GM18508 (cell line): ENCODE measurements around the gene ASTN1.

Source experiments
- ATAC-seq: cut with Tn5 transposase; IDR thresholded peaks from one replicate; pipeline ENCODE4 v1.9.1; 2021; ENCODE audit warnings: moderate number of reproducible peaks; ENCODE audit not compliant: insufficient read depth, unreplicated experiment

Gene ASTN1

GRCh38 chr1:177045151-177045550, 119.4 kb downstream of the ASTN1 start:
- ATAC-seq, result no peak

GRCh38 chr1:177044390-177044789, 120.1 kb downstream of the ASTN1 start:
- ATAC-seq, result no peak

- ATAC-seq, result no peak
These were observed 120.9 kb downstream of the ASTN1 start for GRCh38 chr1:177043597-177043996.

GRCh38 chr1:177035586-177035985, 128.9 kb downstream of the ASTN1 start:
- no peak for ATAC-seq

DNA sequence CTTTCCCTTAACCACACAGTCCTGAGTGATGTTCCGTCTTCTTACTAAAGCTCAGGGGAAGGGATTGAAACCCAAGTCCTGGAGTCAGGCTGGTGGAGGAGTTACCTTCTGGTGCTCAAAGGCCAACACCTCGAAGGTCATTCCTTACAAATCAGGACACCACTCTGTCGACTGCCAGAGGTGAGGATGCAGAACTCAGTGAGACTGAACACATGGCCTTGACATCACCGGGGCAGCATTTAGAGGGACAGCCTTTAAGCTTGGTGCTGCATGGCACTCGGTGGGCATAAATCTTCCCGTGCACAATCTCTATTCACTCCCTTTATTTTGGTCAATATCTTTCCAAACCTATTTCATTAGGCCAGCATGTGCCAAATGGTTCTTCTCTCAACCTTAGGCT, 130.9 kb downstream of the ASTN1 start:
- no peak for ATAC-seq

- ATAC-seq, result no peak
These were observed 132.1 kb downstream of the ASTN1 start for GRCh38 chr1:177032434-177032833.

DNA sequence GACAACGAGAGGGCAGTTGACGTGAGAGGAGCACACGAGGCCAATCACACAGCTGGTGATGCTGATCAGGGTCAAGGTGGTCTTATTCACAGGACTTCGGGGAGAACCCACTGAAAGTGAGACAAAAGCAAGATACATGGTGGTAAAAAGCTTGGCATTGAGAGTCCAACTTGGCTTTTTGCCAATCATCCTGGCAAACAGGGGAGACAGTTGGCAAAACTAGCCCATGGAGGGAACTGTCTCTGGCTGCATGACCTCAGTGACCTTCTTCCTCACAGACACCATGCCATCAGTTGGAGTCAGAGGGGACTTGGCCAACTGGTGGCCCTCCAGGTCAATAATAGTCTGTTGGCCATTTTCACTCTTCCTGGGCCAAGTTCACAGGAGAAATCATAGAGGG, 139.9 kb downstream of the ASTN1 start:
- no peak for ATAC-seq

- no peak for ATAC-seq
These were observed 140.8 kb downstream of the ASTN1 start for GRCh38 chr1:177023726-177024125.

GRCh38 chr1:177023249-177023648, 141.3 kb downstream of the ASTN1 start:
- no peak for ATAC-seq

GRCh38 chr1:177021687-177022086, 142.8 kb downstream of the ASTN1 start:
- no peak for ATAC-seq

- ATAC-seq, result no peak
These were observed 143.5 kb downstream of the ASTN1 start for GRCh38 chr1:177020851-177021589.

- ATAC-seq, result no peak
These were observed 147.1 kb downstream of the ASTN1 start for GRCh38 chr1:177017287-177017852.

DNA sequence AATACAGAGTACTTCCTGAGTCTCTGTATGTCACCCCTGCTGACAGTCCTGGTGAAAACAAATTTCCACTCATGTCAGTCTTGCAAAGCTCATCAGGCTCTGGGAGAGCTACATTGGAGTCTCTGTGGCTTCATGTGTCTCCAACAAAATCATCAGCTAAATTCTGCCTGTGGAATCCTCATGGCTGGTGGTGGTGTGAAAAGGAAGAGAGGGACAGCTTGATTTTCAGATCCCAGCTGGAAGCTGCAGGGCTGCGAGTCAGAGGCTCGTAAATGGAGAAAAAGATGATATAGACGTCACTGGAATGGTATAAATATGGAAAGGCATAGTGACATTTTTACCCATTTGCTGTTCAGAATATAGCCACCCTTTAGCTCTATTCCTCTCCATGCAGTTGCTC, 150.2 kb downstream of the ASTN1 start:
- no peak for ATAC-seq

DNA sequence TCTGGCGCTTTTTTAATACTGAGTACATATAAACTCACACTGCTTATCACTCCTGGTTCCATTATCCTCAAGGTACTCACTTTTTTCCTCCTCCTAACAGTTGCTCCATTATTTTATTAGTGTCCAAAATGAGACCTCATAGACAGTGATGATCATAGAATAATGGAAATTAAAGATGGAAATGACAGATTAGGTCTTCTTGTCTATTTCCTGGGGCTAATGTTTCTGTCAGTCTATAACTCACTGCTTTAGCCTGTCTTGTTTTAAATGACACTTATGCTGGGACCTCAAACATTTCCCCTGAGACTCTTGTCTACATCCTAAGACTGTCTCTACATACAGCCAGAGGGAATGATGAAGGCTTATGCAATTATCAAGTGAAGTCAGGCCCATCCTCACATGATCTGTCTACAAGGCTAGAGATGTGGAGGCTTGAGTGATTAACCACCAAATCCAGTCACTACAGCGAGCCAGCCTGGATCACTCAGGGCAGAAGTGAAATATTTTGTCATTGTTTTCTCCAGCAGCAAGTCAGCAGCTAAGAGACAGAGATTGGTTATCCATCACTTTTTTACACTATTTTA, 152.1 kb downstream of the ASTN1 start:
- no peak for ATAC-seq

DNA sequence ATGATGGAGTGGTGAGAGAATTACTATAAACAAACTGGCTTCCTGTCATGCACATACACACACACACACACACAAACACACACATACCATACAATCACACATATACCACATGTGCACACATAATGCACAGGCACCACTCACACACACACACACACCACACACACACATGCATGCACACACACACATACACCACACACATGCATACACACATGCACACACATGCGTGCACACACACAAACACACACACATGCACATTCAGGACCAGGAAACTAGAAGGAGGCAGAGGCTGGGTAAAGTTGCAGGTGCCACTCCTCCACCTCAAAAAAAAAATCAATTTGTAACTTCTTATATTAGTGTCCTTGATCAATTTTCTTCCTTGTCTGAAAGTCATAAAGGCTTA, 153.0 kb downstream of the ASTN1 start:
- no peak for ATAC-seq

DNA sequence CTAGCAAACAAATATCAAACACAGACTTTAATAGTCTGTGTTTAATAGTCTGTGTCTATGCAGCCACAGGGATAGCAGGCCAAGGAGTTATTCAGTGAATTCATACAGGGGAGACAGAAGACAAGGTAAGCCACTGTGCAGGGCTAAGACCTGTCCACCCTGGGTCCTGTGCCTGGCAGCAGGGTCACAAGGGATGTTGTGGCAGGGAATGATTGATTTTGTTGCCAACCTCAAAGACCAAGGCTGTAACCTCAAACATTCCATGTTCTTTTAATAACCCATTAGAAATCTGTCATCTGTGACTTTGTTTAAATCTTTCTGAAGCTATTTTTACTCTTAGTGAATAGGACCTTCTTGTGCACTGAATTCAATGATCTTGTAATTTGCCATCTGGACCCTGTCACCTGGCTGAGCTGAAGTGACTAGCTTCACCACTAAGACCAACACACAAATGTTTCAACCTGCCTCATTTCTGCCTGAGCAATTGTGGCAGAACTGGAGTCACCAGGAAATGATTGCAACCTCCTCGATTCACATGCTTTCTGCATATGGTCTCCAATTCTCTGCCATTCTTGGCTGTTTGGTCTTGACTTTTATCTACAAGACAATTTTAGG, 154.2 kb downstream of the ASTN1 start:
- no peak for ATAC-seq

DNA sequence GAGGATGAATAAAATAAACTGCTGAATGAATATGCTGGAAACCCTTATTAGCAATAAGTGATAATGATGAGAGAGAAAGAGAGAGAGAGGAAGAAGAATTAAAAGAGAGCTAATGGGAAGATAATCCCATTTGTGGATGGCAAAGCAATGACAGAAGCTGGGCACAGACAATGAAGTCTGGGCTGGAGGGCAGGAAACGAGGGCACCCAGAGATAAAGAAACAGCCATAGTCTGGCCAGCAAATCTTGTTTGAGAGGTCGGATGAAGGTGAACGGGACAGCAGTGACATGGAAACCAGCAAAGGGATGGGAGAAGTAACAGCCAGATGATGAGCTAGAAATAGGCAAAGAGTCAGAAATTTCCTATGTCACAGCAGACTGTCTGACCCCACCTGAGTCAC, 155.9 kb downstream of the ASTN1 start:
- ATAC-seq, result no peak

DNA sequence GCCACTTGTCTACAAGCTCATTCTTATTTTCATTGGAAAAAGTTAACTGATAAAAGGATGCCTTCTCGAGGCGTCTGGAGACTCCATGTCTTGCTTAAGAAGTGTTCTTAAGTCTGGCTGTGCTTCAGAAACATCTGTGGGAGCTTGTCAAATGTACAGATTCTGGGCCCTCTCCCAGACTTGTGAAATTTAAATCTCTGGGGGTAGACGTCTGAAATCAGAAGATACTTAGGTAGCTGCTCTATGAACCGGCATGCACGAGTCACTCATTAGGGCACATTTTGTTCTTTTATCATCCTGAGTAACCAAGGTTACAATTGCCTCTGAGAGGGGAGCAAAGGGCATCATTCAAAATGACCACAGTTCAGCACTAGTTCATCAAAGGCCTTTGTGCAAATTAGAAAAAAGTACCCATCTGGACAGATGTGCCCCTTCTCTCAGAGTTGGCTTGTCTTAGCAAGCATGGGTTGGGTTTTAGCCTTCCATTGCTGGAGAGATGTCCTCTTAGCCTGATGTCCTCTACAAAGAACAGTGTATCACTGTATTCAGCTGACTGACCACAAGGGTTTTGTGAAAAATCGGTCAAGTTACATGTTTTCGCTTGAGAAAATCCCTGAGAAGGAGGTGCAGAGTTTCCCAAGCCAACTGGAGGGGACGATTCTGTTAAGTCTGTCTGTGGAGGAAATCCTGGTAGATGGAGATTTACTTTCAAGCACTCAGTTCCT, 156.9 kb downstream of the ASTN1 start:
- no peak for ATAC-seq

DNA sequence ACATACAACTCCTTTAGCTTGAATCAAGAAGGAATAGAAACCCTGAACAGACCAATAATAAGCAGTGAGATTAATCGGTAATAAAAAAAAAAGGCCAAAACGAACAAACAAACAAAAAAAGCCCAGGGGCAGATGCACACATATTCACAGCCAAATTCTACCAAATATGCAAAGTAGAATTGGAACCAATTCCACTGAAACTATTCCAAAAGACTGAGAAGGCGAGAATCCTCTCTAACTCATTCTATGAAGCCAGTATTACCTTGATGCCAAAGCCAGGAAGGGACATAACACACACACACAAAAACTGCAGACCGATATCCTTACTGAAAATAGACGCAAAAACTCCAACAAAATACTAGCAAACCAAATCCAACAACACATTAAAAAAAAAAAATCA, 161.6 kb downstream of the ASTN1 start:
- no peak for ATAC-seq

DNA sequence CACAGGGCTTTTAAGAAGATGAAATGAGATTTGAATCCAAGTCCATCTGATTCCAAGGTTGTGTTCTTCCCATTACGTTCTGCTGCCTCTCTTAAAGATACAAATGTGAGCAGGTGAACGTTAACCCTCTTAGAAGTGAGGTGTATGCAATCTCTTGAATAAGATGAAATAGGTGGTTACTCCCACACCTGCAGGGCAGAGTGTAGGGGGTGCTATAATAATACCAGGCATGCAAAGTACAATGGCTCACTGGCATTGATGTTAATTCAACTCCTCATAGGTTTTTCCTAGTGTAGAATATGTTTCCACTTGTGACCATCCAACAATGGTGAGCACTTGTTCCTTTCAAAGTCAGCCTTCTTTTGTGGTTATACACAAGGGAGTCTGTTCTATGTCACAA, 163.0 kb downstream of the ASTN1 start:
- ATAC-seq, result no peak
